SKM-1 (cell line): Measurements from ENCODE around the gene RASAL3.

Source experiments
- DNase-seq: peaks from one replicate; lab custom pipeline; 2025; ENCODE audit not compliant: unreplicated experiment; lab: John Stamatoyannopoulos, UW

Gene RASAL3

DNA sequence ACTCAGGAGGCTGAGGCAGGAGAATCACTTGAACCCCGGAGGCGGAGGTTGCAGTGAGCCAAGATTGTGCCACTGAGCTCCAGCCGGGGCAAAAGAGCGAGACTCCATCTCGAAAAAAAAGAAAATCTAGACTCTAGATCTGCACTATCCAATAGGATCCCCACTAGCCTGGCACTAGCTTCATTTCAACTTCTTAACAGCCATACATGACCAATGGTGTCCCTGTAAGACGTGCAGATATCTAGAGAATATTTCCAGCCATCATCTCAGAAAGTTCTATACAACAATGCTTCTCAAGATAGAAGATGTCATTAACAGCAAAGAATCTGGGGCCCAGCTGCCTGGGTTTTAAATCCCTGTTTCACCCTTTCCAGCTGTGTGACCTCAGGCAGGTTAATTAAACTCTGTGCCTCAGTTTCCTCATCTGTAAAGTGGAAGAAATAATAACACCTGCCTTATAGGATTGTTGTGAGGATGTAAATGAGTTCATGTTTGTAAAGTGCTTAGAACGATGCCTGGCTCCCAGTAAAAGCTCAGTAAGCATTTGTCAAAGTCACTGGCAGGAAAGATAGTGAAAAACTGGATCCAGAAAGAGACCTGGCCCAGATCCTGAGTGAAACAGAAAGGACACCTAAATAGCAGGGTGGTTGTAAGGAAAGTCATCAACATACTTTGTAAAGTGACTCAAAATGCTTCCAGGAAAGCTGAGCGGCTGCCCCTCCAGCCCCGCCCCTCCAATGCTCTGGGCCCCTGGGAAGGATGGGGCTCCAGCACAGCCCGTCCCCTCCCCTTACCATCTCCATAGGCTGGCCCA is 28.1 kb downstream of the RASAL3 start:
- DNase-seq = no peak

DNA sequence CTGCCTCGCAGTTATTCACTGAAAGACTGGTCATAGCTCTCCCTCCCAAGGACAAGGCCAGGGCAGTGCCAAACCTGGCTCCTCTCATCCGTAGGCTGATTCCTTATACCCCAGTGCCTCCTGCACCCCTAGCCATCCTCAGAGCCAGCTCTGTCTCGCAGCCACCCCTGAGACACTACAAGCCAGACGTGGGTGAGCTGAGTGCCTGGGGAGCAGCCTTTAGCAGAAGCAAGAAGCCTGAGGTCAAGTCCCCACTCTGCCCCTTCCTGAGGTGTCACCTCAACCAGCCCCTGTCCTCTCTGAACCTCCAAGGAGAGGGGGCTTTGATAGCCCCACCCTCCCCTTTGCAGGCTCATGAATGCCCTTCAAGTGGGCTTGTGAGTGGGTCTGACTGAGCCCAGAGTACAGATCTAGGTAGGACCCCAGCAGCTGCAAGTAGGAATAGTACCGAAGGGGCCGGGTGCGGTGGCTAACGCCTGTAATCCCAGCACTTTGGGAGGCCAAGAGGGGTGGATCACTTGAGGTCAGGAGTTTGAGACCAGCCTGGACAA is 30.8 kb downstream of the RASAL3 start:
- DNase-seq = no peak

DNA sequence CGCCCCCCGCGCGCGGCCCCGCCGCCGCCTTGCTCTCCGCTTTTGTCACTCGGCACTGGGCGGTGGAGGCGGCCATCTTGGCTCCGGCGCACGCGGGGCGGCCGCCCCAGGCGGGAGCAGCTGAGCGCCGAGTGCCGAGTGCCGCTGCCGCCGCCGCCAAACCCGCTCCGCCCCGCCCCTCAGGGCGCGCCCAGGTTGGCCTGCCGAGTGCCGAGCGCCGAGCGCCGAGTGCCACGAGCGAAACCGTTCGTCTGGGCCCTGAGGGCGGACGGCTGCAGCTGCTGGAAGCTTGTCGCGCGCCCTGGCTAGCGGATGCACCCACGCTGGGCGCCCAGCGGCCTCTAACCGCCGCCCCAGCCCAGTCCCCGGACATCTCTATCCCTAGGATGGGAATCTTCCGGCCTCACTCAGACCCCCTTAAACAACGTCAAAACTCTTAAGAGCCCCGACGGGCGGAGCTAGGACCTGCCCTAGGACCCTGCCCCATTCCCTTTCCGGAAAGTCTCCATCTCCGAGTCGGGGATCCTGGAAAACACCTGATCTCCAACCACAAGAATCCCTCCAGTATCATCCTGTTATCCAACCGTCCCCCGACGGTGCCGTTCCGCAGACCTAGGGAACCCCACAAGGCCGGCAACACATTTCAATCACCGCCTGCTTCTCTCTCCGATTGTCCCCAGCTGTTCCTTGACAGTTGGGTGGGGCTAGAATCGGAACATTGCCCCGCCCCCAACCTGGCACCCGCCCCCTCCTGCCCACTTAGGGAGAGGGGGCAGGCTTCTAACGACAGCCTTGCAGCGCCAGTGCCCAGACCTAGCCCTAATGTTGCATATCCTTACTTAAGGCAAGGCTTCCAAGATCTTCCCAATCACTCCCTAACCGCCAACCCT is 31.5 kb downstream of the RASAL3 start:
- DNase-seq = peak; percentile 64

DNA sequence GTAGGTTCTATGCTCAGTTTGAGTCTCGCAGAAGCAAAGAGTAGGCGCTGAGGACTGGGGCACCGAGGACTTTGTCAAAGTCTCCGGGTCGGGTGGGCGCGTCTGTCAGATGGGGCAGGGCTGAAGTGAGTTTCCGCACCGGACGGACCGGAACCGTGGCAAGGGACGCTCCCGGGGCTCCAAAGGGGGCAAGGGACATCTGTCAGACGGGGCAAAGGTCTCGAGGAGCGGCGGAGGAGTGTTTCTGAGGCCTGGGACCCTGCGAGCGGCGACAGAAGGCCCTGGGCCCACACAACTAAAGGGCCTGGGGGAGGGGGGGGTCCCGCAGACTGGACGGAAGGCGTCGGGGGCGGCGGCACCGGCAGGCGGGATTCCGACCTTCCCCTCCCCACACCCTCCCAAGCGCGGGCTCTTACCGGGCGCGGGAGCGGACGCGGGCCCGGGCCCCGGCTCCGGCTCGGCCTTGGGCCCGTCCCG is 32.3 kb downstream of the RASAL3 start:
- no peak for DNase-seq

DNA sequence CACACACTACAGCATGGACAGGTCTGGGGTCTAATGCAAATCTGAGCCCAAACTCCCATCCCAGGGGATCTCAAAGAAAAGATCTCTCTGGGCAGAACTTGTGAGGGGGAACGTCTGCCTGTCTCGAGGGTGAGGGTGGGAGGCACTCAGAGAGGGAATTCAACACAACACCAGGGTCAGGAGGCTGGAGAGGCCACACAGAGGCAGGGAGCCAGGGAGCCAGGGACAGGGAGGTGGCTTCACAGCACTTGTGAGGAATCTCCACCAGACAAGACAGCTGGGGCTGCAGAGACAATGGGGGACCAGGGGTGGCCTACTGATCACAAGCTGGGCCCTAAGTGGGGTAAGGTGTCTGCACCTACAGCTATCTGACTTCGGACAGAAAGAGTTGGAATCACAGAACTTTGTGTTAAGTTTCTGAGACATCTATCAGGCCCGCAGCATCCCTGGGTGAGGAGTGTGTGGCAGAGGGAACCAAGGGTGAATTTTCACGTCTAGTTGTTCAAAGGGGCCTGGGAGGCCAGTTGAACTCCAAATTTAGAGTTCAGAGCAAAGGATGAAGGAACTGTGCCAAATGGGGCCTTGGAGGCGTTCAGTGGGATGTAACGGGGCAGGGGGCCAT is 32.8 kb downstream of the RASAL3 start:
- no peak for DNase-seq

DNA sequence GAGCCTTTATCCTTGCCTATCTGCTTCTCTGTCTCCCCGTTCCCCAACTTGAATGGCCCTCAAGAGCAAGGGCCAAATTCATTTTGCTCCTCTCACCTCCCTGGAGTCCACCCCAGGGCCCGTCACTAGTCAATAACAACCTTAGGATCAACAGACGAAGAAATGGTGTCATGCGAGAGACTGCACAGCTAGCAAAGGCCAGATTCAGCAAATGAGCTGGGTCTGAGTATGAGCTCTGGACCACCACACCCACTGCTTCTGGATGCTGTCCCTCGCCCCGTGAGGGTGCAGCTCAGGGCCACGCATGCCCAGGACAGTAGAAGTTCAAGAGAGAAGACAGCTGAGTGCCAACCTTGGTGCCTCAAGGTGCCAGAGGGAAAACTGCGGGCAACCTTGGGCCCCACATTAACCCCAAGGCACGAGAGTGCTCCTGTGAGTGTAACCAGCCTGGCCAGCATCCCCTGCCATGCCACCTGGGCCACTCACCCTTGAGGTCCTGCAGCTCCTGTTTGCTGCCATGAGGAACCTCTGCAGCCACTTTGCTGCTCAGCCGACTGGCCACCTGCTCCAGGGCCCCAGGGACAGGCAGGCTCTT is 33.7 kb downstream of the RASAL3 start:
- no peak for DNase-seq

DNA sequence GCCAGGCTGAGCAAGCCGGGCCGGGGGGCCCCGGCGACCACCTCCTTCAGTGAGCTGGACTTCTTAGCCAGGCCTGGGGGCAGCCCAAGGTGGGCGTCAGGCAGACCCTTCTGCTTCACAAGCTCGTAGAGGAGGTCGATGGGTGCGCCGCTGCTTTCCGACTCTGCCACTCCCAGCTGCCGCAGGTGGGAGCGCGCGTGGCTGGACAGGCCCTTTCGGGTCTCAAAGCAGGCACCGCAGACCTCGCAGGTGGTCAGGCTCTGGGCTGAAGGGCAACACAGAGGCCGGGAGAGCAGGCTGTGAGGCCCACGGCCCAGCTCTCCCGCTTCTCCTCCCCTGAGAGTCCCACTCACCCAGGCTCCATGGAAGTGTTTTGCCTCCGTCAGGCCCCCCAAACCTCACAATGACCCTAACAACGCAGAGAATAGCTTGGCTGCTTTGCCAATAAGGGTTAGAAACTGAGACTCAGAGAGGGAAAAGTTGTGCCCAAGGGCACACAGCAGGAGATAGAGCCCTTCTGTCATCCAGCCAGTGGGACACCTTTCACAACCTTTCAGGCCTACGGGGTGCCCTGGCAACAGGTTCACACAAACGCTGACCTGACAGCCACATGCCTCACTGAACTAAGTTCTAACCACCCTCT is 34.4 kb downstream of the RASAL3 start:
- no peak for DNase-seq

DNA sequence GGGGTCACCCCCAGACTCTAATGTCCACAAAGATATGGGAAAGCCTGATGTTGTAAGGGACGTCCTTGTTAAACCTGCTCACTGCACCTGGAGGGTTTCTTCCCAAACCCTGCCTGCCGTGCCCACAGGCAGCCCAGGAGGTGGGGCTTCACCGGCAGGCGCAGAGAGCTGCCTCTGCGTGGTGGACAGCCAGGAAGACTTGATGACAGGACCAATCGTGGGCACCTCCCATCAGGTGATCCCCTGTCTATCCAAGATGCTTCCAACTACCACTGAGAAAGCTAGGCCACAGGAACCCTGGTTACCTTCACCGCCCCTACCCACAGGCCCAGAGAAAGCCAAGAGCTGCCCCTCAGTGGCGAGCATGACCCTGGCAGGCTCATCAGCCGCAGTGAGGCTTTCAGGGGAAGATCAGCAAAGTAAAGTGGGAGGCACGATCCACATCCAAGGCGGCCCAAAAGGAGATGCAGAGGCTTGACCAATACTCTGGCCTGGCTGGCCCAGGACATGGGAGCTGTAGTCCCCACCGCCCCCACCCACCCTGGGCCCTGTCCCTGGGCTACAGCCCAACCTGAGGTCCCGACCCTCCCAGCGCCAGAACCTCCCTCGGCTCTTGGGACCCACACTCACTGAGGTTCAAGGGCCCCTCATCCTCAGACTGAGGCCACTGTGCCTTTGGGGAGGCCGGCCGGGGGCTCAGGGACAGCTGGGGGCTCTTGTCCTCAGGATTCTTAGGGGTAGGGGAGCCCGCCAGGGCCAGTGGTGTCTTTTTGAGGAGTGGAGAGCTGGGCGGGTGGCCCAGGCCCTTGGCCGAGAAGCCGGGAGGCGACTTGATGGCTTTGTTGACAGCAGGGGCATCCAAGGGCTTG is 35.2 kb downstream of the RASAL3 start:
- no peak for DNase-seq

DNA sequence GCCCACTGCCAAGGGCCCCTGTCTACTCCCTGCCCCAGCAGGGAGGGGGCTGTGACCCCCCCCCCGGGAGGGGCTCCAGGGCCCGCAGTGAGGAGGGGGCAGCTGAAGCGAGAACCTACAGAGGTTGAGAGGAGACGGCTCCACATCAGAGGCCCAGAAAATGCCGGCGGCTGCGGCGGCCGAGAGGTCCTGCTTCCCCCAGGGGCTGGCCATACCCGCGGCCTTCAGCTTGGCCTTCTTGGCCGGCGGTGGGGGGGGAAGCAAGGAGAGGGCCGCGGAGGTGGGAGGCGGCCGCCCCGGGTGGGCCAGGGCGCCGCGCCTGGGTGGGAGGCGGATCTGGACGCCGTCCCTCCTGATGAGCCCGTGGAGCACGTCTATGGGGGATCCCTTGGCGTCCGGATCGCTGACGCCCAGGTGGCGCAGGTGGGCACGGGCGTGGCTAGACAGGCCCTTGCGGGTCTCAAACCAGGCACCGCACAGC is 36.3 kb downstream of the RASAL3 start:
- DNase-seq = no peak

DNA sequence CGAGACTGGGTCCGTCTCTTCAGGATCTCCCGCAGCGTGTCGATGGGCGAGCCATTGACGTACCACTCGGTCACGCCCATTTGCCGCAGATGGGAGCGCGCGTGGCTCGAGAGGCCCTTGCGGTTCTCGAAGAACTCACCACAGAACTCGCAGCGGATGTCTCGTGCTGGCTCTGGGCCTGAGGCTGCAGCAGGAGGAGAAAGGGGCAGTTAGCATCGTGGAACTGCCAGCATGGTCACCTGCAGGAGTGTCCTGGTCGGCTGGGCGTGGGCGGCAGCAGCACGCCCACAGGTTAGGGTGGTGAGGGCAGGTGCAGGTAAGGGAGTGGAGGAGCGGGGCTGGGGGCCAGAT is 37.0 kb downstream of the RASAL3 start:
- no peak for DNase-seq

DNA sequence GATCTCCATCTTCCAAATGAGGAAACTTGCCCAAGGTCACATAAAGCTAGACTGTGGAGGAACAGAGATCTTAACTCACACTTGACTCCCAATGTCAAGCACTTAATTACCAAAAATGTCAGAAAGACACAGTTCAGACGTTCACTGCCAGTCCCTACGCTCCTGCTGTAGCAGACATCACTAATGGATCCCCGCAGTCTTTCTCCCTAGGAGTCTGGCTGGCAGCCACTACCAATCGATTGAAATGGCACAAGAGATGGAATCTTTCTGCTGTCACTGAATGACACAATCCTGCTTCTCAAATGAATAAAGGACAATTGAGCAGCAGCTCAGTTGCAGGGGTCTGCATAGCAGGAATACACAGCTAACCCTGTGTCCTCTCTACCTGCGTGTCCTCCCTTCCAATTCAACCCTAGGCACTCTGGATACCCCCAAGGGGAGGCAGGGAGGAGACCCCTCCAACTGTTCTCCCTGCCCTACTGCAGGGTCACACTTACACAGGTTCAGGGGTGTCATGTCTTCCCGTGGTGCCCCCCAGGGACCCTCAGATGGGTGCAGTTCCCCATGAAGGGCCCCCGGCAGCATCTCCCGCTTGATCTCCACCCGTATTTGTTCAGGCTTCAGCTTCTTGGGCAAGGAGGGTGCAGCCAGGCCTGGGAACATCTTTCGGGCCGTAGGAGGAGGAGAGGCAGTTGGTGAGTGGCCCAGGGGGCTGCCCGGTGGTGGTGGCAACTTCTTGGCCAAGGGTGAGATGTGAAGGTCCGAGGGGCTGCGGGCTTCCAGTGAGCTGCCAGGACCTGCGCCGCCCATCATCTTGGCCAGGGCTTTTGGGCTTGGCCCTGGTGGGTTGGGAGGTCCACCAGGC is 37.6 kb downstream of the RASAL3 start:
- no peak for DNase-seq

DNA sequence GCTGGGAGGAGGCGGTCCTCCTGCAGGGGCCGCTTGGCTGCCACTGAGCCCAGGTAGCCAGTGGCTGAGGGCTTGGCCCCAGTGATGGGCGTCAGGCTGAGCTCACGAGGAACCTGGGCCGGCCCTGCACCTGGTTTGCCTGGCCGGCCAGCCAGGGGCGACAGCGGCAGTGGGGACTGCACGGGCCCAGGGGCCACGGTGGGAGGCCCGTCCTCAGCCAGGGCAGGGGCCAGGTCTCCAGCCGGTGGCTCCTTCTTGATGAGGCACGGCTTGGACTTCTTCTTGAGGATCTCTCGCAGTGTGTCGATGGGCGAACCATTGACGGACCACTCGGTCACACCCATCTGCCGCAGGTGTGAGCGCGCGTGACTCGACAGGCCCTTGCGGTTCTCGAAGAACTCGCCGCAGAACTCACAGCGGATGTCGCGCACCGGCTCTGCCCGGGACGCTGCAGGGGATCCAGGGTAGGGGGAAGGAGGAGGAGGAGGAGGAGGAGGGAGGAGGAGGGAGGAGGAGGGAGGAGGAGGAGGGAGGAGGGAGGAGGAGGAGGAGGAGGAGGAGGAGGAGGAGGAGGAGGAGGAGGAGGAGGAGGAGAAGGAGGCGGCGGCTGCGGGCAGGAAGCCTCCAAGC is 38.9 kb downstream of the RASAL3 start:
- no peak for DNase-seq

DNA sequence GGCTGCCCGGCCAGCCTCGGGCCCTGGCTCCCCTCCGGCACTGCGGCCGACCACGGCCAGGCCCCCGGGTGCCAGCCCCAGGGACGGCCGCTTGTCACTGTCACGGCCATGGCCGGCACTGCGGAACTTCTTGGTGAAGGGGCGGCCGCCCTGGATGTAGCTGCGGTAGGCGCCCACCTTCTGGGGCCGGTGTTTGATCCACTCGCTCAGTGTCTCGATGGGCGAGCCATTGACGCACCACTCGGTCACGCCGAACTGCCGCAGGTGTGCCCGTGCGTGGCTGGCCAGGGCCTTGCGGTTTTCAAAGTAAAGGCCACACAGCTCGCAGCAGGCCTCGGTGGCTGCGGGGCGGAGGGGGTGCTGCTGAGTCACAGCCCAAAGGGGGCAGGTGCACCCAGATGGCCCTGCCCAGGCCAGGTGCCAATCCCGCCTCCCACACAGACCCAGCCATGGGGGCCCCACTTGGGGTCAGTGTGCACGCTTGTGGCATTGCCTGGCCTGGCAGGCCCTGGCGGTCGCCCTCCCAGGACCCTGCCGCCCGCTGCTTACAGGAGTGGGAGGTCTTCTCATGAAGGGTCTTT is 39.6 kb downstream of the RASAL3 start:
- no peak for DNase-seq

DNA sequence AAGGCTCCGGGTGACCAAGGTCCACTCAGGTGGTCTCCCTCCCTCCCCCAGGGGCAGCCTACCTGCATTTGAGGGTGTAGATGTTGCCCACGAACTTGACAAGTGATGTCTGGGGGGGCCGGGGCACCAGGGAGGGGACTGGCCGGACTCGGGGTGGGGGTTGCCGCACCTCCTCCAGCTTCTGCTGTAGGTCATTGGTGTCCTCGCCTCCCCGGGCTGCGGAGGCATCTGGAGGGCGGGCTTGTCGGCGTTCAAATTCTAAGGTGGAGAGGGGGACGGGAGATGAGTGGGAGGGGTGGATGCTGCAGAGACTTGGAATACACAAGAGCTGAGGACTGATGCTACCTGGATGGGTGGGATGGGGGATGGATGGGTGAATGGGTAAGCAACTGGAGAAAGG is 40.2 kb downstream of the RASAL3 start:
- DNase-seq = no peak

DNA sequence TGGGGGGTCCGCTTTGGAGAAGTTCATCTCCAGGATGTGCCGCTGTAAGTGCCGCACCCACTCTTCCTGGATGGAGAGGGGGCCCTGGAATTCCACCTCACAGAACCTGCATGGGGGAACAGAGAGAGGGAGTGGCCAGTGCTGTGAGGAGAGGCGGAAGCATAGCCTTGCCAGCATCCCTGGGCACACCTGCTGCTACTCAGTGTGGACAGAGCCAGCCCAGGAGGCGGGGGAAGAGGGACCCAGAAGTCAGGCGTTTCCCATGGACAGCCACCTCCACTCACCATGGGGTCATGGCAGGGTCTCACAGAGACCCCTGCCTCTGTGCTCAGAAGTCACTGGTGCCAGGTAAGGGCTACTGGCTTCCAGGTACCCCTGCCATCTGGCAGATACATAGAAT is 41.2 kb downstream of the RASAL3 start:
- DNase-seq = no peak

DNA sequence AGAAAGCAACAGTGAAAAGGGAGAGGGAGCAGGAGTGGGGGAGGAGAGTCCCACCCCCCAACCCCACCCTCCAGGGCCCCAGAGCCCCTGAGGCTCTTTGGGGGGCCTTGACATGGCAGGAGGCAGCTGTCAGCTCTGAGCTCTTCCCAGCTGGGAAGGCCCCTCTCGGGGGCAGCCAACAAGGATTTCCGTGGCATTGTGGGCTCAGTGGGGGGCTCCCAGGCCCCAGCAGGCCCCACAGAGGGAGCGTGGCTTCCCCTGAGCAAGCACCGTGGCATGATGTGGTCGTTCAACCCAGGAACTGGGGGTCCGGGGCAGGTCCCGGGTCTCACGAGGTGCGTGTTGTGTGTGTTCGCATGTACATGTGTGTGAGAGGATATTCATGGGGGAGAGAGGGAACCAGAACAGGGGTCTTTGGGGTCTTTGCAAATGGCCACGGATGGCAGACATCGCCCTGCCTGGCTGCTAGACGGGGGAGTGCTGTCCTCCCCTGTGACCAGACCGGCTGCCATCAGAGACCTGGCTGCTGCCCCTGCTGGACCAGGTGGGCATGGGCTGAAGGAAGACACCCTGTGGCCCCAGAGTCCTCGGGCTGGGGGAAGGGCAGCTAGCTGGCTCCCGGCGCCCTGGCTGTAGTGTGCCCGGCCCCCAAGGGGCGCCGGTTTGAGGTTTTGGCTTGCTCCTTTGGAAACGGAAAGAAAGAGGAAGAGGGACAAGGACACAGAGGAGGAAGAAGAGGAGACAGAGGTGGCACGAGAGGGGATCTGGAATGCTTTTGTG is 41.9 kb downstream of the RASAL3 start:
- no peak for DNase-seq

DNA sequence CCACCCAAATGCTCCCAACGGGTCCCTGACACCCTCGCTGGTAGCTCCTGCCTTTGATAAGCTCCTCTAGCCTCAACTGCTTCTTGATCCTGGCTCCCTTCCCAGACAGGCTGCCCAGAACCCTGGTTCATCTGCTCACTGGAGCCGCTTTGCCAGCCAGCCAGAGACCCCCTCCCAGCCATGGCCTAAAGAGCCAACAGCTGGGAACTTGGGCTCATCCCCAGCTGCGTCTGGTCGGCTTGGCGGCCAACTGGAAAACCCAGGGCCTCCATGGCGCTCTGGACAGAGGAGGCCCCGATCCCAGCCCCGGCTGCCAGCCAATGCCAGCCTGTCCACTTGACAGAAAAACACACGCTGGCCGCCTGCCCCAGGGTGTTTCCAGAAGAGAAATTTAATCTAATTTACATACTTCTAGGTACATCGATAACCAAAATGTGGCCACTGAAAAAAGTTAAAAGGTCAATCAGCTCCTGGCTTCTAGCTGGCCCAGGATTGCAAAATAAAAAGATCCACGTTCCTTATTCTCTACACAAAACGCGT is 42.6 kb downstream of the RASAL3 start:
- DNase-seq = no peak
